Body of pancreas (tissue), 4 donors: ENCODE measurements around the gene ALDH3A1.

ENCODE experiments used
- POLR2A ChIP-seq, 3 donors: fragments of 450-650 bp; IDR thresholded peaks; one replicate each; pipeline ENCODE4 v1.6.1; 2016; ENCODE audit warnings: antibody characterized with exemption in 3 of 3, mild to moderate bottlenecking in 2 of 3
- TF ChIP-seq, protein P1 (sequence below), 7 experiments: fragments of 450-650 bp in 4 of 7; fragments of 200-600 bp in 3 of 7; sonication (generic) in 3 of 7; IDR thresholded peaks; one replicate each; pipeline ENCODE4 v1.5.1; 2016 to 2019; ENCODE audit warnings: antibody characterized with exemption in 7 of 7

GRCh38 chr17:19771971-19772630 is 24.0 kb upstream of the ALDH3A1 start:
- TF ChIP-seq, protein P1, sequence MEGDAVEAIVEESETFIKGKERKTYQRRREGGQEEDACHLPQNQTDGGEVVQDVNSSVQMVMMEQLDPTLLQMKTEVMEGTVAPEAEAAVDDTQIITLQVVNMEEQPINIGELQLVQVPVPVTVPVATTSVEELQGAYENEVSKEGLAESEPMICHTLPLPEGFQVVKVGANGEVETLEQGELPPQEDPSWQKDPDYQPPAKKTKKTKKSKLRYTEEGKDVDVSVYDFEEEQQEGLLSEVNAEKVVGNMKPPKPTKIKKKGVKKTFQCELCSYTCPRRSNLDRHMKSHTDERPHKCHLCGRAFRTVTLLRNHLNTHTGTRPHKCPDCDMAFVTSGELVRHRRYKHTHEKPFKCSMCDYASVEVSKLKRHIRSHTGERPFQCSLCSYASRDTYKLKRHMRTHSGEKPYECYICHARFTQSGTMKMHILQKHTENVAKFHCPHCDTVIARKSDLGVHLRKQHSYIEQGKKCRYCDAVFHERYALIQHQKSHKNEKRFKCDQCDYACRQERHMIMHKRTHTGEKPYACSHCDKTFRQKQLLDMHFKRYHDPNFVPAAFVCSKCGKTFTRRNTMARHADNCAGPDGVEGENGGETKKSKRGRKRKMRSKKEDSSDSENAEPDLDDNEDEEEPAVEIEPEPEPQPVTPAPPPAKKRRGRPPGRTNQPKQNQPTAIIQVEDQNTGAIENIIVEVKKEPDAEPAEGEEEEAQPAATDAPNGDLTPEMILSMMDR (IDR thresholded peaks at IDR 0.05) = no peak
- TF ChIP-seq POLR2A (IDR thresholded peaks at IDR 0.05) = no peak
